GM06990 (cell line): ENCODE results near the gene SLC46A1.

Experiments
- DNase-seq: peaks from one replicate; pipeline ENCODE4 v3.0.0-alpha.2; 2011; ENCODE audit not compliant: insufficient read length; ENCODE audit errors: extremely low read depth
- H3K27me3 ChIP-seq: replicated peaks from 2 replicates; pipeline ENCODE4 v1.6.0; 2011; ENCODE audit warnings: low read length; ENCODE audit not compliant: control insufficient read depth, insufficient read depth
- H3K36me3 ChIP-seq: 2 replicates; pipeline ENCODE4 v1.5.1; 2011; ENCODE audit warnings: low read length; ENCODE audit not compliant: control insufficient read depth, insufficient read depth
- H3K4me3 ChIP-seq: replicated peaks from 2 replicates; pipeline ENCODE4 v1.5.1; 2011; ENCODE audit warnings: low read depth, mild to moderate bottlenecking, control low read depth, low read length
- CTCF ChIP-seq: IDR thresholded peaks from 2 replicates; pipeline ENCODE4 v1.5.1; 2011; ENCODE audit warnings: low read length, control low read depth, mild to moderate bottlenecking, inconsistent platforms; ENCODE audit not compliant: insufficient read depth, poor library complexity, severe bottlenecking

Gene SLC46A1

GRCh38 chr17:28368915-28369683 is 36.9 kb downstream of the SLC46A1 start:
- H3K36me3 ChIP-seq: no peaks in the 10 kb centered on the region; the same call in 1 of the 2 replicates
- no peak for TF ChIP-seq CTCF
- H3K27me3 ChIP-seq: no peaks in the 10 kb centered on the region
- no peak for DNase-seq
- no peak overlapping the region for H3K4me3 ChIP-seq

GRCh38 chr17:28368306-28368831 is 37.6 kb downstream of the SLC46A1 start:
- H3K27me3 ChIP-seq: no peaks in the 10 kb centered on the region
- H3K36me3 ChIP-seq: peaks cover 3% of the 10 kb centered on the region
- no peak overlapping the region for H3K4me3 ChIP-seq
- no peak for TF ChIP-seq CTCF
- DNase-seq: no peak

GRCh38 chr17:28367641-28368305 is 38.2 kb downstream of the SLC46A1 start:
- Histone ChIP-seq H3K4me3 (no peak overlapping the region), H3K36me3 (peaks cover 5% of the 10 kb centered on the region), H3K27me3 (no peaks in the 10 kb centered on the region)
- no peak for TF ChIP-seq CTCF
- no peak for DNase-seq

DNA sequence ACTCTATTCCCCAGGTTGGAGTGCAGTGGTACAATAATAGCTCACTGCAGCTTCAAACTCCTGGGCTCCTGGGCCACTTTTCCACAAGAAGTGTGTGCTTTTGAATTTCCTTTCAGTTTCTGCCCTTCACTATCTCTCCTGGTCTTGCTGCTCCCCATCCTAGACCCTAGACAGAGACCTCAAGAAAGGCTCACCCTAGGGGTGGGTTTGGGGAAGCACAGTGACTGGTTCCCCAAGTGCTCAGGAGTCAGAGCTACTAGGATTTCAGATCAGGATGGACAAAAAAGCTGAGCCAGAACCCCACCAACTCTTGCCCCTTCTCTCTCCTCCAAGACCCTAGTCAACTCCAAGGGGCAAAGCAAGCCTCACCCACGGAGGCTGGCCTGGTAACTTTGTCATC is 39.4 kb downstream of the SLC46A1 start:
- Histone ChIP-seq H3K27me3 (no peaks in the 10 kb centered on the region), H3K4me3 (no peak overlapping the region), H3K36me3 (peaks cover 8% of the 10 kb centered on the region)
- TF ChIP-seq CTCF: no peak
- no peak for DNase-seq

DNA sequence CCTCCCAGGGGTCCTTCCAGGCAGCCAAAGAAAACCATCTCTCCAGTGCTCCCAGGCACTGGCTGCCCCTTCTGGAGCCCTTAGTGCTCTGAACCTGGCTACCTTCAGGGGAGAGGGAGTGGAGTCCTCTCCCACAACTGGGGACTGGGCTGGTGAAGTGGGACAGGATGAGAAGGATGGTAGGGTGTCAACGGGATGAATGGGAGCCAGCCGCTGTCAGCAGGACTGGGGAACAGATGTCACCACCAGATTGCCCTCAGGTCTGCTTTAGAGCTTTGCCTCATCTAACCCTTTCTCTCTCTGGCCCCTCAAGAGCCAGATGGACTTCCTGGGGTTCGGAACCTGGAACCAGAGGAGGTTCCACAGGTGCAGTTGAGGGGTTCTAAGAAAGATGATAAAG is 40.5 kb downstream of the SLC46A1 start:
- no peak for TF ChIP-seq CTCF
- DNase-seq: no peak
- Histone ChIP-seq H3K36me3 (peaks cover 17% of the 10 kb centered on the region), H3K4me3 (no peak overlapping the region), H3K27me3 (no peaks in the 10 kb centered on the region)
